Measurements from ENCODE around the gene MT2A.
A peak's percentile ranks its signal among the peaks of the same experiment; 100 is the strongest.

Gene MT2A

GRCh38 chr16:56639045-56639444, 30.7 kb downstream of the MT2A start:
- DNase-seq (ENCODE audit: low read depth) = no peak

DNA sequence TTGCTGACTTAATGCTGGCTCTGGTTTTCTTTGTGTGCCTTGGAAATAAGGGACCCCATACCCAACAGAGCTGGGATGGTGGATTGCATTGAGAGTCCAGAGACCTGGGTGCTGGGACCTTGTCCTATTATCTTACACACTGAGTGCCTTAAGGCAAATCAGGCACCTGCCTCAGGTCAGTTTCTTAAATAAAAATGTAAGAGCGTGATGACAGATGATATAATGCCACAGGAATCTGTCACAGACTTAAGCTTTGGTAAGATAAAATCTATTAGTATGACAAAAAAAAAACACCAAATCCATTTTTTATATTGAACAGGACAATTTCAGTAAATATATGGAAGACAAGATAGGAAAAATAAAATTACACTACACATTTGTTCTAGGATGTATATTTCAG, 31.7 kb downstream of the MT2A start:
- DNase-seq (ENCODE audit: low read depth) = no peak

- no peak for DNase-seq (ENCODE audit: low read depth)
These were observed 32.8 kb downstream of the MT2A start for GRCh38 chr16:56641166-56641565.

DNA sequence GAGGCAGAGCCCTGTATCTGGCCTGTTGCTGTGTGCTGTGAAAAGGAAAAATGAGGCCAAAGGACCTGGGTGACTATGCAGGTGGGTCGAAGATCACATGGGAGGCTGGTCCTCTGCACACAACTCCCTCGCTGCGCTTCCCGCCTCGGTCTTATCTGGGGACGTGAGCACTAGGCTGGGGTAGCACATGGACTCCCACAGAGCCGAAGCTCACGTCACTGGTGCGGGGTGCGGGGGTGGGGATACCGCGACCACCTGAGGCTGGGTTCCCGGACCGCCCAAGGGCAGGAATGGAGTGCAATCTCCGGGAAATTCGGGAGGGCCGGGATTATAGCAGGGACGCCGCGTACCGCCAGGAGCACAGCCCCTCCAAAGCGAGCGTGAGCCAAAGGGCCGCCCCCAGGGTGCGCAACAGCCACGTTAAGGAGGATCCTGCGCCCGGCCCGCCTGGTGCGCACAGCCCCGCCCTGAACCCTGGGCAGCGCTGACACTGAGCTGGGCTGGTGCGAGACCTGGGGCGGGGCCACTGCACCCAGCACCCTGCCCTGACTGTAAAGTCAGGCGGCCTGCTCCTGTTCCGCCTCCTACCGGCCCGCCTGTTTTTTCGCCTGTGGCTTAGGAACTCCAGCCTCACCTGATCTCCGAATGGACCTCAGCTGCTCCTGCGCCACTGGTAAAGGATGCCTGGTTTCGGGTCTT, 34.8 kb downstream of the MT2A start:
- peak; percentile 50 for DNase-seq (ENCODE audit: low read depth)

DNA sequence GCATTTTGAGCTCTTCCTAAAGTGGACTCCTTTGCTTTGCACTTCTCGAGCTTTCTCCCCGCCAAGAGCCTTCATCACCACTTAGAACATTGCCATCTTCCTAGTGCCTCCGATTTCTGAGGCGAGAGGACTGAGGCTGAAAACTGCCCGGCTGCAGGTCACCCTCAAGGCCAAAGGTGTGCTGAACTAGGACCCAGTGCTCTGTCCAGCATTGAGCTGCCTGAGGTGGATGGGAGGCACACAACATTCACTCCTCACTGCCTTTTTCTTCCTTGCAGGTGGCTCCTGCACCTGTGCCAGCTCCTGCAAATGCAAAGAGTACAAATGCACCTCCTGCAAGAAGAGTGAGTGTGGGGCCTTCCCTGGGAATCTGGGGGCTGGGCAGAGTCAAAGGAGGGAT, 35.4 kb downstream of the MT2A start:
- DNase-seq (ENCODE audit: low read depth) = no peak

GRCh38 chr16:56645311-56645710, 36.9 kb downstream of the MT2A start:
- no peak for DNase-seq (ENCODE audit: low read depth)

GRCh38 chr16:56645838-56646237, 37.5 kb downstream of the MT2A start:
- DNase-seq (ENCODE audit: low read depth) = no peak

GRCh38 chr16:56647641-56648431, 39.5 kb downstream of the MT2A start:
- DNase-seq (ENCODE audit: low read depth) = no peak

DNA sequence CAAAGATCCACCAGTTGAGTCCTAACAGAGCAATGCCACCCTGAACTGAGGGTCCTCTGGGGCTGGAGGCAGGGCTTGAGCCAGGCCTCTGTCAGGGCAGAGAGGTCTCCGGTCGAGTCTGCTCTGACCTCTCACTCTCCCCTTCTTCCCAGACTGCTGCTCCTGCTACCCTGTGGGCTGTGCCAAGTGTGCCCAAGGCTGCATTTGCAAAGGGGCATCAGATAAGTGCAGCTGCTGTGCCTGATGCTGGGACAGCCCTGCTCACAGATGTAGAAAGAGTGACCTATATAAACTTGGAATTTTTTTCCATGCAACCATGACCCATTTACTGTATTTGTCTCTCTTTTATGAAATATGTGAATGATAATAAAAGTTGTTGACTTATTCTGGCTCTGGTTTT, 40.9 kb downstream of the MT2A start:
- DNase-seq (ENCODE audit: low read depth) = no peak

GRCh38 chr16:56649820-56650219, 41.4 kb downstream of the MT2A start:
- no peak for DNase-seq (ENCODE audit: low read depth)

DNA sequence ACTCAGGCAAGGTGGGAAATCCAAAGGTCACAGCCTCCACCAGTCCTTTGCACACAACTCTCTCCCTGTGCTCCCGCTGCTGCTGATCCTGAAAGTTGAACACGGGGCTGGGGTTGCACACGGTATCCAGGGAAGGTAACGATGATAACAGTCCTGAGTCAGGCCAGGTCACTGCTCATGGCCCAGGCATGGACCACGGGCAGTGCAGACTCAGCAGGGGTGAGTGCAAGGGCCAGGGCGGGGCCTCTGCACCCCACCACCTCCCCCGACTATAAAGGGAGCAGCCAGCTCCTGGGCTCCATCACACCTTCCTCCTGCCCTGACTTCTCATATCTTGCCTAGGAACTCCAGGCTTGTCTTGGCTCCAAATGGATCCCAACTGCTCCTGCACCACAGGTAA, 43.2 kb downstream of the MT2A start, which contains the start of gene MT1B:
MT1B (plus strand) TSS at position 301 of the 400 bp plus-strand sequence; CDS start at position 369, 68 bp downstream.
- no peak for DNase-seq (ENCODE audit: low read depth)

GRCh38 chr16:56652600-56652999, 44.2 kb downstream of the MT2A start:
- no peak for DNase-seq (ENCODE audit: low read depth)

DNA sequence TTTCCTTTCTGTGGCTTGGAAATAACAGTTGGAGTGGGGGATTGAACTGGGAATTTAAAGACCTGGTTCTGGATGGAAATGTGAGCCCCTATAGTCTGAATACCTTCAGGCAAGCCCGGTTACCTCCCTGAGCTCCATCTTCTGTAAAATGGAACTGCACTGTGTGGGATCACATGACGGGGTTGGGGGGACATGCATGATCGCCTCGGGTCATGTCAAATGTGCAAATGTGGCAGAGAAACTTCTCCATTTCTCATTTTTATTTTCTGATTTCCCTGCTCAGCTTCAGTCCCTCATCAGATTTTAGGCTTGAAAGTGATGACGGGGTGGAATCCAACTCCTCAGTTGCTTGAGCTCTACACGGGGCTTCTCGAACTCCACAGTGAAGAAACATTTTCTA, 44.8 kb downstream of the MT2A start:
- DNase-seq (ENCODE audit: low read depth) = no peak

- DNase-seq (ENCODE audit: low read depth) = no peak
These were observed 49.4 kb downstream of the MT2A start, which contains the start of gene MT1F for GRCh38 chr16:56657555-56658326. Gene MT1F (plus strand): TSS chr16:56657959. CDS start chr16:56658059, 100 bp downstream.

GRCh38 chr16:56658327-56658875, 50.0 kb downstream of the MT2A start:
- no peak for DNase-seq (ENCODE audit: low read depth)

Measured in fibroblast of gingiva (primary cell).